GM21528 (cell line): ENCODE measurements around the gene CMIP.
"Not testable (repeated sequence)": the region's sequence is repeated elsewhere in the genome, so short reads cannot be mapped to it uniquely, and the experiment has no call there.

ENCODE experiments used
- ATAC-seq: cut with Tn5 transposase; IDR thresholded peaks from one replicate; pipeline ENCODE4 v1.9.1; 2021; ENCODE audit warnings: mild to moderate bottlenecking, moderate library complexity; ENCODE audit not compliant: unreplicated experiment, low FRiP score

The CMIP gene

GRCh38 chr16:81419806-81420205 is 24.8 kb upstream of the CMIP start:
- no peak for ATAC-seq

- ATAC-seq: no peak
Measured at GRCh38 chr16:81421126-81421525, 23.5 kb upstream of the CMIP start.

- no peak for ATAC-seq
Measured at GRCh38 chr16:81421536-81421935, 23.1 kb upstream of the CMIP start.

GRCh38 chr16:81422153-81422552 is 22.5 kb upstream of the CMIP start:
- ATAC-seq: not testable (repeated sequence)

GRCh38 chr16:81424771-81425170 is 19.8 kb upstream of the CMIP start:
- ATAC-seq: no peak

GRCh38 chr16:81427219-81427618 is 17.4 kb upstream of the CMIP start:
- no peak for ATAC-seq

- ATAC-seq: no peak
Measured at GRCh38 chr16:81429045-81429521, 15.5 kb upstream of the CMIP start.

- no peak for ATAC-seq
Measured at GRCh38 chr16:81431554-81432353, 12.9 kb upstream of the CMIP start.

GRCh38 chr16:81432937-81433557 is 11.6 kb upstream of the CMIP start:
- no peak for ATAC-seq

- ATAC-seq: no peak
Measured at GRCh38 chr16:81435103-81435502, 9.5 kb upstream of the CMIP start.

- ATAC-seq: no peak
Measured at GRCh38 chr16:81435567-81435966, 9.0 kb upstream of the CMIP start.

GRCh38 chr16:81436386-81436785 is 8.2 kb upstream of the CMIP start:
- no peak for ATAC-seq

GRCh38 chr16:81437865-81438264 is 6.7 kb upstream of the CMIP start:
- ATAC-seq: no peak

GRCh38 chr16:81440888-81441761 is 3.5 kb upstream of the CMIP start:
- ATAC-seq: no peak

GRCh38 chr16:81442220-81442915 is 2.2 kb upstream of the CMIP start:
- no peak for ATAC-seq

- ATAC-seq: no peak
Measured at GRCh38 chr16:81442916-81443687, 1.5 kb upstream of the CMIP start.

- ATAC-seq: no peak
Measured at GRCh38 chr16:81443688-81444447, 740 bp upstream of the CMIP start.

- ATAC-seq: peak; percentile 38
Measured at GRCh38 chr16:81445143-81445961, 744 bp downstream of the CMIP start.
